ENCODE results near the gene SLC35F2.

DNA sequence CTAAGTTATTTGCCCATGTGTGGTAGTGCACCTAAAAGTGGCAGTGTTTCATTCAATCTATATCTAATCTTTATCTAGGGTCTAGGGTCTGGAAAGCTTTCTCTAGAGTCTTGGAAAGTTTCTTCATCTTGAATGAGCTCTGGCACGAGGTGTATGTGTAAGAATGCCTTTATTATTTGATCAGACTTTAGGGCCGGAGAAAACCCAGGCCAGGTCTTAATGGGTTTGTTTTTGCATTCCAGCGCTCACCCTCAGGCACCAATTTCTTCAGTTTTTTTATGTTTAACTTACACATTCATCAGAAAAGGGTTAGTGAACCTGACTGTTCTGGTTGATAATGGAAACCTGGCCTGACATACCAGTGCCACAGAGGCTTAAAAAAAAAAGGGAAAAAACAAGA lies 78.5 kb downstream of the SLC35F2 start:
- TF ChIP-seq, protein P1, sequence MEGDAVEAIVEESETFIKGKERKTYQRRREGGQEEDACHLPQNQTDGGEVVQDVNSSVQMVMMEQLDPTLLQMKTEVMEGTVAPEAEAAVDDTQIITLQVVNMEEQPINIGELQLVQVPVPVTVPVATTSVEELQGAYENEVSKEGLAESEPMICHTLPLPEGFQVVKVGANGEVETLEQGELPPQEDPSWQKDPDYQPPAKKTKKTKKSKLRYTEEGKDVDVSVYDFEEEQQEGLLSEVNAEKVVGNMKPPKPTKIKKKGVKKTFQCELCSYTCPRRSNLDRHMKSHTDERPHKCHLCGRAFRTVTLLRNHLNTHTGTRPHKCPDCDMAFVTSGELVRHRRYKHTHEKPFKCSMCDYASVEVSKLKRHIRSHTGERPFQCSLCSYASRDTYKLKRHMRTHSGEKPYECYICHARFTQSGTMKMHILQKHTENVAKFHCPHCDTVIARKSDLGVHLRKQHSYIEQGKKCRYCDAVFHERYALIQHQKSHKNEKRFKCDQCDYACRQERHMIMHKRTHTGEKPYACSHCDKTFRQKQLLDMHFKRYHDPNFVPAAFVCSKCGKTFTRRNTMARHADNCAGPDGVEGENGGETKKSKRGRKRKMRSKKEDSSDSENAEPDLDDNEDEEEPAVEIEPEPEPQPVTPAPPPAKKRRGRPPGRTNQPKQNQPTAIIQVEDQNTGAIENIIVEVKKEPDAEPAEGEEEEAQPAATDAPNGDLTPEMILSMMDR (IDR thresholded peaks at IDR 0.05; ENCODE audit: poor library complexity, severe bottlenecking): no peak
- TF ChIP-seq POLR2AphosphoS5 (IDR thresholded peaks at IDR 0.05): no peak
- no peak for TF ChIP-seq RAD21 (conservative IDR thresholded peaks at IDR 0.05)
- no peak for TF ChIP-seq EZH2 (IDR thresholded peaks at IDR 0.05; ENCODE audit: borderline replicate concordance, insufficient read depth, low read length, poor library complexity, severe bottlenecking)
- no peak for TF ChIP-seq SMC3 (conservative IDR thresholded peaks at IDR 0.05; ENCODE audit: poor library complexity)
- TF ChIP-seq EP300 (conservative IDR thresholded peaks at IDR 0.05; ENCODE audit: poor library complexity, severe bottlenecking): no peak
- no peak for TF ChIP-seq MXI1 (conservative IDR thresholded peaks at IDR 0.05; ENCODE audit: poor library complexity, severe bottlenecking)
- TF ChIP-seq, protein P2, sequence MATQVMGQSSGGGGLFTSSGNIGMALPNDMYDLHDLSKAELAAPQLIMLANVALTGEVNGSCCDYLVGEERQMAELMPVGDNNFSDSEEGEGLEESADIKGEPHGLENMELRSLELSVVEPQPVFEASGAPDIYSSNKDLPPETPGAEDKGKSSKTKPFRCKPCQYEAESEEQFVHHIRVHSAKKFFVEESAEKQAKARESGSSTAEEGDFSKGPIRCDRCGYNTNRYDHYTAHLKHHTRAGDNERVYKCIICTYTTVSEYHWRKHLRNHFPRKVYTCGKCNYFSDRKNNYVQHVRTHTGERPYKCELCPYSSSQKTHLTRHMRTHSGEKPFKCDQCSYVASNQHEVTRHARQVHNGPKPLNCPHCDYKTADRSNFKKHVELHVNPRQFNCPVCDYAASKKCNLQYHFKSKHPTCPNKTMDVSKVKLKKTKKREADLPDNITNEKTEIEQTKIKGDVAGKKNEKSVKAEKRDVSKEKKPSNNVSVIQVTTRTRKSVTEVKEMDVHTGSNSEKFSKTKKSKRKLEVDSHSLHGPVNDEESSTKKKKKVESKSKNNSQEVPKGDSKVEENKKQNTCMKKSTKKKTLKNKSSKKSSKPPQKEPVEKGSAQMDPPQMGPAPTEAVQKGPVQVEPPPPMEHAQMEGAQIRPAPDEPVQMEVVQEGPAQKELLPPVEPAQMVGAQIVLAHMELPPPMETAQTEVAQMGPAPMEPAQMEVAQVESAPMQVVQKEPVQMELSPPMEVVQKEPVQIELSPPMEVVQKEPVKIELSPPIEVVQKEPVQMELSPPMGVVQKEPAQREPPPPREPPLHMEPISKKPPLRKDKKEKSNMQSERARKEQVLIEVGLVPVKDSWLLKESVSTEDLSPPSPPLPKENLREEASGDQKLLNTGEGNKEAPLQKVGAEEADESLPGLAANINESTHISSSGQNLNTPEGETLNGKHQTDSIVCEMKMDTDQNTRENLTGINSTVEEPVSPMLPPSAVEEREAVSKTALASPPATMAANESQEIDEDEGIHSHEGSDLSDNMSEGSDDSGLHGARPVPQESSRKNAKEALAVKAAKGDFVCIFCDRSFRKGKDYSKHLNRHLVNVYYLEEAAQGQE (IDR thresholded peaks at IDR 0.05; ENCODE audit: borderline replicate concordance): no peak
- TF ChIP-seq TAF1 (IDR thresholded peaks at IDR 0.05; ENCODE audit: low read depth): no peak
